NCI-H82 (cell line): ENCODE results near the gene MS4A4A.
A peak's percentile ranks its signal among the peaks of the same experiment; 100 is the strongest.
"Not testable (repeated sequence)": the region's sequence is repeated elsewhere in the genome, so short reads cannot be mapped to it uniquely, and the experiment has no call there.

Source experiments
- DNase-seq: peaks from one replicate; lab custom pipeline; 2025; lab: John Stamatoyannopoulos, UW

MS4A4A gene

DNA sequence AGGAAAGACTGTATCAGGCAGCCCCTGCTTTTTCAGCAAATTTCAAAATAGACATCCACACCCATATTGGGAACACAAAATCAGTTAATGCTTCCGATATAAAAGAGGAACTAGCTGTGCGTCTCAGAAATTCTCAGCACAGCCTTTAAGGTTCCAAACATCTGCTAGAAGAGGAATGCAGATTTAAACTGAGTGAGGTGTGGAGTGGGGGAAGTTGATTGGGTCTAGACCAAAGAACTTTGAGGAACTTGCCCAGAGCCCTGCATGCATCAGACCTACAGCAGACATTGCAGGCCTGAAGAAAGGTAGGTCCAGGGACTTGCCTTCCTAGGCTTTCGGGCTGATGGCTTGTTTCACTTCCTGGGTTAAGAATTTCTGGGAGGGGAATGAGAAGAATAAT lies at the start of gene MS4A4A:
MS4A4A (plus strand) TSS at position 255 of the 400 bp plus-strand sequence; CDS start at position 265, 10 bp downstream.
- DNase-seq: no peak

DNA sequence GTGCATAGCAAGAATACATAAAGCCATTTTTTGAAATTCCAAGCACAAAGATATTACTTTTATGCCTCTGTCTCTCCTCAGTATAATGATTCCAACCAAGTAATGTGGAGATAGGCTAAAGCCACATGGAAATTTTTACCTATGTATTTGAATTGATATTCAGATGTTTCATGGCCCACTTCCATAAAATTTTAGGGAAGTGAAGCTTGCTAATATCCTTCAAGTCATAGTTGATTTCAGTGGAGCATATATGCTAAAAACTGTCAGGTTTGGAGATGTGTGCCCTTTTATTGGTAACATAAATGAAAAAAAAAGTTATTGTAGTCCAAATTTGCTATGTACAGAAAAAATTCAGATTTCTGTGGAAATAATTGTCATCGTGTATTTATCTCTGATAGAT lies 49.8 kb upstream of the MS4A4A start:
- no peak for DNase-seq

DNA sequence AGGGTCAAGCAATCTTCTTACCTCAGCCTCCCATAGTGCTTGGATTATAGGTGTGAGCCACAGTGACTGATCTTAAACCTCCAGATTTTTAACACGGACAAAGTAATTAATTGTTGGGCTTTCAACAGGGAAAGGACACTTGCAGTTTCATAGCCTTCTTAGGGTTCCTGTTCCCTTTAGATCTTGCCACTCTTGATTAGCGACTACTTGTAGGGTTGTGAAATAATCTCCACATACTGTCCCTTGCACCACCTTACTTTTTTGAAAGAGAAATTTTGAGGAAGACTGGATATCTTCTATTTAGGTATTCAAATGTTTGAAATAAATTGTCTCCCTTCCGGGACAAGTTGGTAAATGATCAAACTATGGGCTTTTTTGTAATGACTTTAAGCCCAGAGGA lies 45.1 kb upstream of the MS4A4A start:
- DNase-seq: no peak

DNA sequence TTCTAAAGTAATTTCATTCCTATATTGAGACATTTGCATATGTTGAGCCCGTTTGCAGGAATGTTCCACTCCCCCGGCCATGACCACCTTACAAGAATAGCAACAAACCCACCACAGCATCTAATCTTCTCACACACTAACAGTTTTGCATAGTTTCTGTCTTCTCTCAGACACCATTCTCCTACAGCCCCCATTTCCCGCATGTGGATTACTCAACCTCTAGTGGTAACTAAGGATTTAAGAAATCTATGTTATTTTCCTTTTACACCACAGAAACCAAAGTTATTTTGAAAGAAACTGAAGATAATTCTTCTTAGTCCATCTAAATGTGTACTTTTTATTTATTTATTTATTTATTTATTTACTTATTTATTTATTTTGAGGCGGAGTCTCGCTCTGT lies 39.8 kb upstream of the MS4A4A start:
- no peak for DNase-seq

DNA sequence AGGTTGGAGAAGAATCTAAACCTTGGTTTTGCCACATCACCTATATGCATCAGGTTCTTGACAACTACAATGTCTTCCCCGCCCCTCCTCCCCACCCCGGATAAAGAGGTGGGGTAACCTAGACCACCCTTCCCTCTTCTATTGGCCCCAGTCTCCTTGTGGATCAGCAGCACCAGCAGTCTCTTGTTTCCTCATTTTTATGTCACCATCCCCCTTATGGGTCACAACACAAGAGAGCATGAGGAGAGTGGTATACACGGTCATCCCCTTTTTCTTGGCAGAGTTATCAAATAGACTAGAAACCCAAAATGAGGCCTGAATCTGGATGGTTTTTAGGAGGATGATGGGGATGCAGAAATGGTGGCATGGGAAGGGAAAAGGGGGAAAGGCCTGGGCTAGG lies 38.7 kb upstream of the MS4A4A start:
- no peak for DNase-seq

DNA sequence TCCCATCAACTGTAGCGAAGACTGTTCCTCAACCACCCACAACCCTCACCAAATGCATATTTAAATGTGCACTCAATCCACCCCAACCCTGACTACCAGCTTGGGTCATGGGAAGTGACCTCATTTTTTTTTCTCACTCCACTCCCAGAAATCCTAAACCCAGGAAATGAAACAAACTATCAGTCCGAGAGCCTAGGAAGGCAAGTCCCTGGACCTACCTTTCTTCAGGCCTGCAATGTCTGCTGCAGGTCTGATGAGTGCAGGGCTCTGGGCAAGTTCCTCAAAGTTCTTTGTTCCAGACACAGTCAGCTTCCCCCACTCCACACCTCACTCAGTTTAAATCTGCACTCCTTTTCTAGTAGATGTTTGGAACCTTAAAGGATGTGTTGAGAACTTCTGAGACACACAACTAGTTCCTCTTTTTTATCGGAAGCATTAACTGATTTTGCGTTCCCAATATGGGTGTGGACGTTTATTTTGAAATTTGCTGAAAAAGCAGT lies 37.7 kb upstream of the MS4A4A start, which contains the start of gene MS4A4E:
MS4A4E (minus strand) TSS at position 398 of the 500 bp plus-strand sequence. CDS start 13,082 bp downstream, outside the sequence.
- DNase-seq: no peak

DNA sequence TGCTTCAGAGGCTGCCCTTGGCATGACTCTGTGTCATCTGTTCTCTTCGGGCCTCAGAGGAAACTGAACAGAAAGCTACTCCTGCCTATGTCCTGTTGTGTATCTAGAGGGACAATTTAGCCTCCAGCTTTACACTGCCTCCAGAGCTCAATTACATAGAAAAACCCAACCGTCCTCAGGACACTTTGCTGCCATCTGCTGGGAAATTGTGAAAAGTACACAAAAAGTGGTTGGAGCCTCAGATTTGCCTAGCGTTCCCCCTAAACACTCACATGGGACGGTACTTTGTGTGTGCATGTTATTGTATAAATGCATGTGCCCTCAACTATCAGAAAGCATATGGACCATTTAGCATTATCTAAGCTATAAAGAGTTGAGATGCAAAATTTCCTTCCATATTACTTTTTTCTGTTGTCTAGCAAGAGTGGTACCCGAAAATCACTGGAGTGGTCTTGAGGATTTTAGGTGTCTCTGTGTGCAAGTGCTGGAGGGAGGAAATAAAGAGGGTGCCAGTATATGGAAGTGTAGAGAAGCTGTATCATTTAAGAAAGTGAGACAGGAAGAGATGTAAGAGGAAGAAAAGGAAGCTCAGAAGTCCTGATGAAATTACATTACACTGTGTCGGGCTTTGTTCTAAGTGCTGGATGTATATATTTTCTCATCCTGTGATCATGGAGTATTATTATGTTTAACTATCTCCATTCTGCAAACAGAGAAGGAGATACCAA lies 28.8 kb upstream of the MS4A4A start:
- DNase-seq: peak; percentile 38

DNA sequence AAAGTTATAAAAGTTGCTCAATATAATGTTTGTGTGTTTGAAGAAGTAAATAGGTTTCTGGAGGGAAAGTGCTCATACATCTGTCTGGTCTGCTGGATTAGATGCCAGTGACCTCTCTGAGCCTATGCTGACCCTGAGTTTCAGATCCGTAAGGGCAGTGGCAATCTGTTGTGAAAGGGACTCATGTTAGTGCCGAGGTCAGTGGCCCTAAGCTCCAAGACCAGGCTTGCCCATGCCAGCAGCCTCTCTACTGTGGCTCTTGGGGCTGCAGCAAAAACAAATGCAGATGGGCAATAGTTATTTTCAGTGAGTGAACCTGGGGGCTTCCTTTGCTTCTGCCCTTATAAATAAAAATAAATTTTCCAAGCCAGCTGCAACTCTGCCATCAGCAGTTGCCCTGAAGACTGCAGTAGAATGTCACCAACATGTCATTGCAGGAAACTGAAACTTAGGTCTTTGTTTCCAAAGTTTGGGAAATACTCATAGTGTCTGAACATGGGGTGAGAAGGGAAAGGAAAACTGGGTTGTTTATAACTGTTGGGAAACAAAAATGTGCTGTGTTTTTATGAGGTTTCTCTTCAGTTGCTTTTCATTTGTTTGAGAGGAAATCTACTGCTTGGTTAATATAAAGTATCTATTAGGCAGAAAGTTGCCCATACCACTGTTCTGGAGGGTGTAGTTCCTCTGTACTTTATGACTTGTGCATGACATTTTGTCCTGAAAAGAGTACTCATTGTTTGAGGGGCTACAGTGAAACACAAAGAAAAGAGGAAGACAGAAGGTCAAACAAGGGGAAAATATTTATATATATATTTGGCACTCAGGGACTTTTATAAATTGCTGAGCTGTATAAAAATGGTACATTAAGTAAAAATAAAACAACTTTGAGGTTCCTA lies 28.0 kb upstream of the MS4A4A start:
- no peak for DNase-seq

GRCh38 chr11:60257956-60258722 lies 22.3 kb upstream of the MS4A4A start:
- DNase-seq: no peak

- no peak for DNase-seq
These were observed 19.5 kb upstream of the MS4A4A start for GRCh38 chr11:60261014-60261413.

GRCh38 chr11:60263402-60263801 lies 17.1 kb upstream of the MS4A4A start:
- no peak for DNase-seq

DNA sequence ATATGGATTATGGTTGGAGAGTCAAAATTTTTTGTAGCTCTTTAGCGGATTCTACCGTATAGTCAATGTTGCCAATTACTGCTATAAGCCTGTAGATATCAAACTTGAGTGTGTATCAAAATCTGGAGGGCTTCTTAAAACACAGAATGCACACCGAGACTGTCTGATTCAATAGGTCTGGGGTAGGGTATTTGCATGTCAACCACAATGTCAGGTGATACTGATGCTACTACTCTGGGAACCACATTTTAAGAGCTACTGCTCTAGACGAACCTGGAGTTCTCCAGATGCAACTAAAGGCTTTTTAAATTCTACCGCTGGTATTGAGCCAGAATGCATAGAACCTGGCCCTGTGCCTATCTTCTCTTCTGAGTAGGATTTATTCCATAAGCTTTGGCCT lies 15.8 kb upstream of the MS4A4A start:
- DNase-seq: no peak

DNA sequence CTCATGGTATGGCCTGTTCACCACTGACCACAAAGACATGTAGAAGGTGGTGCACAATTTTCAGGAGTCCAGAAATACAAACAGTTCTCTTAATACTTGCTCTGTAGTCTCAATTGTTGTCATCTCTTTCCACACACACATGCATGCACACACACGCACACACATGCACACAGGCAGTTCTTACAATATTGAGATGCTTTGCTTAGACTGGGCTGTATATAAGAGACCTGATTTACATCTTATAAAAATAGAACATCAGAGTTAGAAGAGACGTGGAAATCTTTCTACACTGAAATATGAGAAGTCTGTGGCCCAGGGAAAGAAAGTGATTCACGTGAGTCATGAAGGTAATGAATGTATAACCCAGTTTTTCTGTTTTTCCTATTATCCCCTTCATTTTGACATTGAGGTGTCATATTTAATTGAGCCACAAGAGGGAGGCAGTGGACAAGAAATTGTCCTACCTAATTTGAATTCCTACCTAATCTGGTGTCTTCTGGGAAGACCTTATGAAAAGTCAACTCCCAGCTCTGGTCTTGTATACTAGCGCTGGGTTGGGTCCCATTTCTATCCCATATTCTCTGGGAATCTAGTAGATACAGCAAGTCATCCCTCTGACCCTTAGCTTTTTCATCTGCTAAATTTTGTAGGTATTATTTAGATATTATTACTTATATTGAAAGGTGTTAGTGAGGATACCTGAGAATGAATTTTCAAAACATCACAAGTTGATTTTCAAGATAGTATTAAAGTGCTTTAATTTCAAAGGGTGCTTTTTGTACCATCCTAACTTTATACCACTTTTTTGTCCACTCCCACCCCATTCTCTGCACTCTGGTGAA lies 14.9 kb upstream of the MS4A4A start:
- peak; percentile 46 for DNase-seq

- no peak for DNase-seq
These were observed 6.0 kb upstream of the MS4A4A start for GRCh38 chr11:60274416-60274815.

- DNase-seq: no peak
These were observed 1.0 kb downstream of the MS4A4A start for GRCh38 chr11:60281485-60281884.

- DNase-seq: no peak
These were observed 1.8 kb downstream of the MS4A4A start for GRCh38 chr11:60282286-60282685.

DNA sequence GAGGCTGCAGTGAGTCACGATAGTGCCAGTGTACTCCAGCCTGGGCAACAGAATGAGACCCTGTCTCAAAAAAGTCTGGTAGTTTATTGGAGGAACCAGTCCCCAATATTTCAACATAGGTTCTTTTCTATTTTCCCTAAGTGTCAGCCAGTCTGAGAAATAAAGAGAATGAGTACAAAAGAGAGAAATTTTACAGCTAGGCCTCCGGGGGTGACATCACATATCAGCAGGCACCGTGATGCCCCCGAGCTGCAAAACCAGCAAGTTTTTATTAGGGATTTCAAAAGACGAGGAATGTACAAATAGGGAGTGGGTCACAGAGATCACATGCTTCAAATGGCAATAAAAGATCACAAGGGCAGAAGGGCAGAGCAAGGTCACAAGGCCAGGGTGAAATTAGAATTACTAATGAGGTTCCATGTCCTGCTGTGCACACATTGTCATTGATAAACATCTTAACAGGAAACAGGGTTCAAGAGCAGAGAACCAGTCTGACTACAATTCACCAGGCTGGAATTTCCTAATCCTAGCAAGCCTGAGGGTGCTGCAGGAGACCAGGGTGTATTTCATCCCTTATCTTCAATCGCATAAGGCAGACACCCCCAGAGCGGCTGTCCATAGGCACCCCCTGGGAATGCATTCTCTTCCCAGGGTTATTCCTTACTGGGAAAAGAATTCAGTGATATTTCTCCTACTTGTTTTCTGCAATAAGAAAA lies 5.1 kb downstream of the MS4A4A start:
- DNase-seq: not testable (repeated sequence)

- DNase-seq: no peak
These were observed 8.1 kb downstream of the MS4A4A start for GRCh38 chr11:60288531-60288930.

- DNase-seq: no peak
These were observed 11.7 kb downstream of the MS4A4A start for GRCh38 chr11:60292145-60292544.

DNA sequence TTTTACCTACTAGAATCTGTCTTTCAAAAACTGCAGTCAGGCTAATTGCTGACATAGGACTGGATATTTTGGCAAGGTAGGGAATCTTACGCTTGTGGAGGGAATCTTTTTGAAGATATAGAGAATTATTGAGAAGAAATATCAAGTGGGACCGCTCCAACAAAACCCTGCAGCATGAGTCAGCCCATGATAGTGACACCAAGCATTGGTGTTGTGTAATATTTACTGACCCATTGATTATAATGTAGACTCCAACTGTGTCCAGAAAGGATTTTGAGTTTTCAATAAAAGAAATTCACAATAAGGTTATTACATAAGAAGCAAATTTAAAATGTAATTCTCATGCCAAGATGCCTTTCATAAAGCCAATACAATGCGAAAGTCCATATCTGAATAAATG lies 20.7 kb downstream of the MS4A4A start:
- no peak for DNase-seq

- not testable (repeated sequence) for DNase-seq
These were observed 21.4 kb downstream of the MS4A4A start for GRCh38 chr11:60301884-60302283.
